Left lobe of liver (tissue), 2 donors: ENCODE measurements around the gene HS6ST3. TPM values are rescaled to one million over a fixed set of nuclear protein-coding genes. Genes with fewer than 3 reads are reported as not detected.
A peak's percentile ranks its signal among the peaks of the same experiment; 100 is the strongest.

Source experiments
- ATAC-seq: fragments of 200-7000 bp; cut with Tn5 transposase; one replicate; pipeline ENCODE4 v1.9.1; 2020; ENCODE audit warnings: mild to moderate bottlenecking, moderate library complexity
- DNase-seq: peaks from one replicate; pipeline ENCODE4 v3.0.0-alpha.2; 2020; ENCODE audit warnings: low spot score
- total RNA-seq: library from RNA; stranded (reverse); gene quantifications from one replicate; pipeline ENCODE4 v1.2.1, GENCODE V29; 2021
- donor health status: DM: no; HTN: no; CAD: no; lungs with moderate emphysema.
- donor health status: DM: no; HTN: yes; CAD: no.

Gene HS6ST3
- total RNA-seq, 1 donor from 2014 or later, result not detected

GRCh38 chr13:96637039-96637438, 547.1 kb downstream of the HS6ST3 start:
- DNase-seq (no peak), ATAC-seq (peak; percentile 77)

GRCh38 chr13:96646101-96646500, 556.2 kb downstream of the HS6ST3 start:
- no peak for DNase-seq
- no peak for ATAC-seq

DNA sequence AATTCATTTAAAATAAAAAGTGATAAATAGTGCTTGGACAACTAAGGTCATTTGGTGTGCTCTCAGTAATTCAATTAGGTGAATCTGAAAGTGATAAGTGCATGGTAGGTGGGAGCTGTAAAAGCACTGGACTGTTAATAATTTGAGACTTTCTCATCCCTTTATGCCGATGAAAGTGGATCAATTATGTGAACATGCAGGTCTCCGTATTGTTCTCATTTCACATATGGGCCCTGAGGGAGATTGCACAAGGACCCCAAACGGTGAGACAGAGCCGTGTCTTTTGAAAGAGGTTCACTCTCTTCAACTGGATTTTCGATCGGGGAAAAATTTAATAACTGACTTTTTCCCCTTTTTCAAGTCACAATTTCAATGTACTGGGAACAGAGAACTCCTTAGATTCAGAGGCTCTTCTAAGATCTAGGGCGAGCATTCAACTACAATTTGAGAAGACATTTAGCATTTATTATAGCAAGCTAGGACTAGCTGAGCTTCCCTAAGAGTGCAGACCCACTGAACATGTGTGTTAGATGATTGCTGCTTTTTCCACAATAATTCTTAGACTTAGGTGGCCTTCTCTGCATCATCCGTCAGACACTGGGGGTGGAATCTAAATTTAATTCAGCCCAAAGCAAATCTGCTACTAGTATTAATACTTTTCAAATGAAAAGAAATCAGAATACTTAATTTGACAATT, 556.8 kb downstream of the HS6ST3 start:
- ATAC-seq, result no peak
- no peak for DNase-seq

DNA sequence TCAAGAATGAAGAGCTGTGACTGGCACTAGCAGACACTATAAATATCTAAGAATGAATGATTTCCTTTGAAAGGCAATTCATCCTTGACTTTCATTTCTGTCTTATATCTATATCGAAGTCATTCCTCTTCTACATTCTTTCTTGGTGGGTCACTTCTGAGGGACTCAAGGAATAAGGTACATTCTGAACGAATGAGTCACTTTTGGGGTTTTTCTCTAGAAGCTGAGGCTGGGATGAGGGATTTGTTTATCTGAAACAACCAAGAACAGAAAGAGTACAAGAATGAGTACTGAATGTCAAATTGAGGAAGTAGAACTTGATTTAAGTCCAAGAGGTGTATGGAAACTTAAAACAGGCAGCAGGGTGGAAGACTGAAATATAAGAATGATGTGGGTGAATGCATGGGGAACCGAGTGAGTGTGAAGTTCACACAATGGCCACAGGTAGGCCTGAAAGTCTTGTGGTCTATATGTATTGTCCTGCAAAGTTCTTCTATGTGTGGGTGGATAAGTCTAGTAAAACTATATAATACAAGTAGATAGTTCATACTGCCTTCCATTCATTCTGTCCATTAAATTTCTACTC, 560.5 kb downstream of the HS6ST3 start:
- DNase-seq, result no peak
- no peak for ATAC-seq

DNA sequence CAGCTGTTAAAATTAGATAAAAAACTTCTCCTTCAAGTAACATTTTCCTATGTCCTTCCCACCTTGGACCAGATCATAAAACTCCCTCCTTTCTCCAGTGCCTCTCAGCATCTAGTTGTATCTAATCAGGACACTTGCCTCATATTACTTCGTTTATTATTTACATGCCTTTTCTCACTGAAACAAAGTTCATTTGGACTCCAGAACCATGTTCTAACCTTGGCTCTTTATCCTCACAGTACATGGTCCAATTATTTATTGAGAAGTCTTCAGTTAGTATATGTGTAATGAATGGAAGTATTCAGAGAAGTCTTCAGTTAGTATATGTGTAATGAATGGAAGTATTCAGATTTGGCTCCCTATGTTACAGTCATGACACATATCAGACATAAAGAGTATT, 561.7 kb downstream of the HS6ST3 start:
- ATAC-seq, result no peak
- no peak for DNase-seq

DNA sequence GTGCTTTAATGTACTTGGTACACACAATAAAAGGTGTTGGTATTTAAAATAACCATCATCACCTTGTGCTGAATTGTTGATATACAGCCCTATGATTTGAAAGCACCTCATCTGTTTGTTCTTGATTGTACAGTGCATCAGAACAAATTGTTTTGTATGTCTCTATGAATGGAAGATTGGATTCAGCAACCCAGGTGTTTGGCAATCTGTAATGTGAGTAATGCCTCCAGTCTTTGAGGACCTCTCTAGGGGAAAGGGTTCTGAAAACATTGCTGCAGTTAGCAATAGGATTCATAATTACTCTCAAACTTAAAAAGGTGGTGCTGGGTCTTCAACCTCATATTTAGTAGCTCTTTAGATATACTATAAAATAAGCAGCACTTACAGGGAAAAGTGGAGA, 562.6 kb downstream of the HS6ST3 start:
- DNase-seq (no peak), ATAC-seq (no peak)

- DNase-seq (no peak), ATAC-seq (no peak)
These were observed 571.7 kb downstream of the HS6ST3 start for GRCh38 chr13:96661612-96662011.

- ATAC-seq (no peak), DNase-seq (no peak)
These were observed 572.1 kb downstream of the HS6ST3 start for GRCh38 chr13:96662036-96662435.

DNA sequence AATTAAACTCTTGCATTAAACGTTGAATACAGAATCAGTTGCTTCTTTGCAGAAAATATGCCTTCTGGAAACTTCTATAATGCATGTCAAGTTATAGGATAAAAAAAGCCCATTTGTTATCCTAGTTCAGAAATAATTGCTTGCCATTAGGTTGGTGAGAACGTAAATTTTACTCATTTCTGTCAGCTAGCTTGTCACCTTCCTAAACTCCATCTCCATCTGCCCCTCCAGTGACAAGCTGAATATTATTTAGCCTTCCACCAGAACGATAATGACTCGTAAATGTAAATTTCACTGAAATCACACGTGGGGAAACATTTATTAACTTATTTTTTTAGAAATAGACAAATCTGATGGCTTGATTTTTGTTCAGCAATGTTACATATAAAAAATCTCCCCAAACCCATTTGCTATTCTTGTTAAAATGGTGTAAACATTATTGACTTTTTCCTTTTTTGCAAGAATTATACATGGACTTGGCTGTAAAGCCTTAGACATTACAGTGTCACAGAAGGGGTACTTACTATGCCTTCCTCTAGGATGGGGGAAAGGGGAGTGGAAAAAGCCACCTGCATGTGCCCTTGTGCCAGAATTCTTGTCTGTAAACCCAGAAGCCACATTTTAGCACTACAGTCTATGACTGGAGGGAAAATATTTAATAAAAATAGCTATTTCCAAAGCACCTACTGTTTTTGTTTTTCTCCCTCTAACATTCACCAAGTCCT, 577.5 kb downstream of the HS6ST3 start:
- DNase-seq, result no peak
- ATAC-seq, result no peak

GRCh38 chr13:96671073-96671472, 581.2 kb downstream of the HS6ST3 start:
- DNase-seq, result no peak
- ATAC-seq, result no peak

- no peak for DNase-seq
- ATAC-seq, result no peak
These were observed 582.1 kb downstream of the HS6ST3 start for GRCh38 chr13:96672016-96672415.

- ATAC-seq, result no peak
- DNase-seq, result no peak
These were observed 583.9 kb downstream of the HS6ST3 start for GRCh38 chr13:96673825-96674224.

- ATAC-seq (no peak), DNase-seq (no peak)
These were observed 587.1 kb downstream of the HS6ST3 start for GRCh38 chr13:96677029-96677428.

GRCh38 chr13:96678801-96679200, 588.9 kb downstream of the HS6ST3 start:
- DNase-seq (no peak), ATAC-seq (no peak)

DNA sequence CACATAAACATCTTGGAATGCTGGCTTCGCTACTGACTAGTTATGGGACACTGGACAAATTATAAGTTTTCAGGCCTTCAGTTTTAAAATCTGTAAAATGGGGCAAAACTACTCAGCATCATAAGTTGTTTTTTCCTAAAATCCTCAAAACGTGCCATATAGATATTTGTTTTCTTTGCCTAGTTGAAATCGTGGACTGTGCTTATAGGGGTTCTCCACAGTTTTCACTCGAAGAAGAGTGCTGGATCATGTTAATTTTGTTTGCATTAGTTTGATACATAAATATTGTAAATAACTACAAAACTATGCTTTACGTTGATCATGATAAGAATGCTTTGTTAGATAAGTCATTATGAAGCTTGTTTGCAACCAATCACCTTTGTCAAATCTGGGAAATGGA, 591.0 kb downstream of the HS6ST3 start:
- DNase-seq (no peak), ATAC-seq (no peak)

- DNase-seq (no peak), ATAC-seq (no peak)
These were observed 591.9 kb downstream of the HS6ST3 start for GRCh38 chr13:96681766-96682165.

DNA sequence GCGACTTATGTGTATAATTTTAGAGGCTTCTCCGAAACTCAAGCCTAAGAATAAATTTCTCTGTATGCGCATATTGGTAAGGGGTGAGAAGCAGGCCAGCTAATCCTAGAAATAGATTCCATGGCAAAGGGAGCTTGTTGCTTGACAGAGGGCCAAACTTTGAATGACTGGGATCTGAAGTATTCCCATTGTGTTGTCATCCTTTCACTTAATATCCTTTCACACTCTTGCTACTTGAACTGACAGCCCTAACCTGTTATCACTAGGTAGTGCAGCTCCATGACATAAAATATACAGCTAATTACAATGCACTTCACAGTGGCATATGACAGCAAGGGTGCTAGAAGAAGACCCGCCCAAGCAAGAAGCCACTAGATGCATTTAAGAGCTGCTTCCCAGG, 594.6 kb downstream of the HS6ST3 start:
- DNase-seq (no peak), ATAC-seq (no peak)

DNA sequence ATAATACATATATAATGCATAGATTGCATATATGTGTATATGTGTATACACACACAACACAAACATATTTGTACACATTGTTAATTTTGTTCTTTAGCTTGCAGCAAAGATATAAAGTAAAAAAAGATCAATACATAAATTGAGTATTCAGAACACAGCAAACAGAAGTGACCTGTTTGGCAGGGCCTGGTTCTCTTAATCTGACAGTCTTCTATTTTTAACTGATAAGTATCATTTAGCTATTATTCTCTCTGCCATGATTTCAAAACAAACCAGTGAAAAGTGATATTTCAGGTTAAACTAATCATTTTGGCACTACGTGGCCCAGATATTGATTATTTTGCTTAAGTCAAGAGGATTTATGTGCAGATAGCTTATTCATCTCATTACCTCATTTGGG, 595.0 kb downstream of the HS6ST3 start:
- no peak for DNase-seq
- no peak for ATAC-seq

GRCh38 chr13:96686286-96686685, 596.4 kb downstream of the HS6ST3 start:
- ATAC-seq (no peak), DNase-seq (no peak)

DNA sequence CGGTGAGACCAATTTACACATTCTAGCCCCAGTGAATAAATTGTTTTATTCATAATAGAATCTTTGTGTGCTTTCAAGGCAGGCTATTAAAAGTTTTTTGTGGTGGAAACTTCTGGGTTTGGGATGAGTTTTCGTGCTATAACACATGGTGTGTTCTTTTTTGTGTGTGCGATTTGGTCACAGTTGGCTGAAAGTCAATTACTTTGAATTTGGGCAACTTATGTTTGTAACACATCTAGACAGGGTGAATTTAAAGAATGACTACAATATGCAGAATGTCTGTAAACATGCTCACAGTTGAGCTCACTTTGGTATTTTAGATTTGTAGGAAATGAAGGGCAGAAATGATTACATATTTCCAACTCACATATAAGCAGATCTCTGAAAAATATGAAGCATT, 597.3 kb downstream of the HS6ST3 start:
- DNase-seq (no peak), ATAC-seq (no peak)

DNA sequence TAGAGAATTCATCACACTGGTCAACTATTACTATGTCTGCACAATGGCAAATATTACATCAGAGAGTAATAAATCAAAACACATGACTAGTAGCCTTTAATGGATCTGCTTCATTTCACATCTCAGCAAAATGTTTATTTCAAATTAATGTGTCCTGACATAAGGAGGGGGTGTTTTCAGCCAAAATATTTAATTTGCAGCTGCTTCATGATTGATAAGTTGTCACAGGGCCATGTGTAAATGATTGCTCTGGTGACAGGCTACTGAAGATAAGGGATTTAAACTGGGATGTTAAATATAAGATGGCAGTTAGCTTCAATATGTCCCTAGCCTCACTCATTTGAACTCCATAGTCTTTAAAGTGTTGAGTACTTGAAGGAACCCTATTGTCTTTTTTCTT, 601.1 kb downstream of the HS6ST3 start:
- ATAC-seq, result no peak
- no peak for DNase-seq

- ATAC-seq (no peak), DNase-seq (no peak)
These were observed 606.5 kb downstream of the HS6ST3 start for GRCh38 chr13:96696389-96696900.
